Progenitor cell of endocrine pancreas (in vitro differentiated cells): ENCODE data around the gene CEP89. TPM values are rescaled to one million over a fixed set of nuclear protein-coding genes. Genes with fewer than 3 reads are reported as not detected.
"Not testable (repeated sequence)": the region's sequence is repeated elsewhere in the genome, so short reads cannot be mapped to it uniquely, and the experiment has no call there.

Experiments
- DNase-seq: peaks from one replicate; pipeline ENCODE4 v3.0.0; 2021; ENCODE audit warnings: low spot score; ENCODE audit not compliant: unreplicated experiment
- H3K27ac Mint-ChIP-seq: 2 replicates; pipeline ENCODE4 v1.8.0; 2021; ENCODE audit warnings: mild to moderate bottlenecking, moderate library complexity, mixed read lengths
- H3K27me3 Mint-ChIP-seq: 2 replicates; pipeline ENCODE4 v1.8.0; 2021; ENCODE audit warnings: mixed read lengths
- H3K36me3 Mint-ChIP-seq: 2 replicates; pipeline ENCODE4 v1.8.0; 2022; ENCODE audit warnings: mixed read lengths; ENCODE audit not compliant: insufficient read depth
- H3K4me1 Mint-ChIP-seq: 2 replicates; pipeline ENCODE4 v1.8.0; 2021; ENCODE audit warnings: low read depth, mixed read lengths
- H3K4me3 Mint-ChIP-seq: 2 replicates; pipeline ENCODE4 v1.8.0; 2021; ENCODE audit warnings: low read depth, mild to moderate bottlenecking, moderate library complexity, mixed read lengths
- H3K9me3 Mint-ChIP-seq: 2 replicates; pipeline ENCODE4 v1.8.0; 2021; ENCODE audit warnings: low read depth, mixed read lengths
- total RNA-seq: library from RNA; stranded (reverse); gene quantifications from 2 replicates; pipeline ENCODE4 v1.2.1, GENCODE V29; 2021
- TF ChIP-seq, protein P1 (sequence below): fragments of 200-600 bp; sonication (generic); IDR thresholded peaks from one replicate; pipeline ENCODE4 v1.5.0; 2021; ENCODE audit warnings: antibody characterized with exemption, mild to moderate bottlenecking; ENCODE audit not compliant: unreplicated experiment

The CEP89 gene
- total RNA-seq, 1 donor from 2014 or later = 47.3 TPM

DNA sequence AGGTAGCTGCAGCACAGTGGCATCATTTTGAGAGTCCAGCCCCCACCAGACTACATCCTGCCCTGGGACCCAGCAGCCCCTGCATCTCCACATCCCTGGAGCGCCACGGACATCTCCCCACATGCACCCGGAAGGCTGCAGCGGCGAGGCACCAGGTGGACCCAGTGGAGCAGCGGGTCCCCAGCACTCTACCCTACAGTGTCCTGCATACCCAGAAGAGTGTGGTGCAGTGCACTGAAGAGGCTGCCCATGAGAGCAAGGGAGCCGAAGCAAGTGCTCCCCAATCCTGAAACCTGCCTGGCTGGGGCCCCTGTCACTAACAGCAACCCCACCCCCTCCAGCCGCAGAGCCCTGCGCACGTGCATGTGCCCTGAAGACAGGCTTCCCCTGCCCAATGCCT is 80.9 kb downstream of the CEP89 start:
- no peak for DNase-seq
- Mint-ChIP-seq H3K4me1 (no peaks in the 10 kb centered on the region), H3K27me3 (no peaks in the 10 kb centered on the region), H3K4me3 (no peak overlapping the region), H3K9me3 (peaks cover 20% of the 10 kb centered on the region), H3K27ac (no peak overlapping the region), H3K36me3 (peaks cover 41% of the 10 kb centered on the region)
- TF ChIP-seq, protein P1, sequence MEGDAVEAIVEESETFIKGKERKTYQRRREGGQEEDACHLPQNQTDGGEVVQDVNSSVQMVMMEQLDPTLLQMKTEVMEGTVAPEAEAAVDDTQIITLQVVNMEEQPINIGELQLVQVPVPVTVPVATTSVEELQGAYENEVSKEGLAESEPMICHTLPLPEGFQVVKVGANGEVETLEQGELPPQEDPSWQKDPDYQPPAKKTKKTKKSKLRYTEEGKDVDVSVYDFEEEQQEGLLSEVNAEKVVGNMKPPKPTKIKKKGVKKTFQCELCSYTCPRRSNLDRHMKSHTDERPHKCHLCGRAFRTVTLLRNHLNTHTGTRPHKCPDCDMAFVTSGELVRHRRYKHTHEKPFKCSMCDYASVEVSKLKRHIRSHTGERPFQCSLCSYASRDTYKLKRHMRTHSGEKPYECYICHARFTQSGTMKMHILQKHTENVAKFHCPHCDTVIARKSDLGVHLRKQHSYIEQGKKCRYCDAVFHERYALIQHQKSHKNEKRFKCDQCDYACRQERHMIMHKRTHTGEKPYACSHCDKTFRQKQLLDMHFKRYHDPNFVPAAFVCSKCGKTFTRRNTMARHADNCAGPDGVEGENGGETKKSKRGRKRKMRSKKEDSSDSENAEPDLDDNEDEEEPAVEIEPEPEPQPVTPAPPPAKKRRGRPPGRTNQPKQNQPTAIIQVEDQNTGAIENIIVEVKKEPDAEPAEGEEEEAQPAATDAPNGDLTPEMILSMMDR = no peak

DNA sequence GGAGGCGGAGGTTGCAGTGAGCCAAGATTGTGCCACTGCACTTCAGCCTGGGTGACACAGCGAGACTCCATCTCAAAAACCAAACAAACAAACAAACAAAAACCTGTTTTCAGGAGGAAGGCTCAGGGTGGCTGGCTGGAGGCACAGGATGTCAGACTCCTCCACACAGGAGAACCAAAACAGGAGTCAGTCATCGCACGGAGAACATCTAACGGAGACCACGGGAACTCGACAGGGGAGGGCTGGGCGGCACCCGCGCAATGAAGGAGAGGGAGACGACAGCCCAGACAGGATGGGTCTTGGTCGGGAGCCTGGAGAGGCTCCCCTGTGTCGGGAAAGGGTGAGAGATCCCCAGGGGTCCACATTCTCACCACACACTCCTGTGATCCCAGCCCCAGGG is 81.4 kb downstream of the CEP89 start:
- H3K36me3 Mint-ChIP-seq = peaks cover 41% of the 10 kb centered on the region
- no peak overlapping the region for H3K4me3 Mint-ChIP-seq
- no peak overlapping the region for H3K27ac Mint-ChIP-seq
- H3K27me3 Mint-ChIP-seq = no peaks in the 10 kb centered on the region
- peaks cover 20% of the 10 kb centered on the region for H3K9me3 Mint-ChIP-seq
- DNase-seq = no peak
- TF ChIP-seq, protein P1 = no peak
- no peaks in the 10 kb centered on the region for H3K4me1 Mint-ChIP-seq

DNA sequence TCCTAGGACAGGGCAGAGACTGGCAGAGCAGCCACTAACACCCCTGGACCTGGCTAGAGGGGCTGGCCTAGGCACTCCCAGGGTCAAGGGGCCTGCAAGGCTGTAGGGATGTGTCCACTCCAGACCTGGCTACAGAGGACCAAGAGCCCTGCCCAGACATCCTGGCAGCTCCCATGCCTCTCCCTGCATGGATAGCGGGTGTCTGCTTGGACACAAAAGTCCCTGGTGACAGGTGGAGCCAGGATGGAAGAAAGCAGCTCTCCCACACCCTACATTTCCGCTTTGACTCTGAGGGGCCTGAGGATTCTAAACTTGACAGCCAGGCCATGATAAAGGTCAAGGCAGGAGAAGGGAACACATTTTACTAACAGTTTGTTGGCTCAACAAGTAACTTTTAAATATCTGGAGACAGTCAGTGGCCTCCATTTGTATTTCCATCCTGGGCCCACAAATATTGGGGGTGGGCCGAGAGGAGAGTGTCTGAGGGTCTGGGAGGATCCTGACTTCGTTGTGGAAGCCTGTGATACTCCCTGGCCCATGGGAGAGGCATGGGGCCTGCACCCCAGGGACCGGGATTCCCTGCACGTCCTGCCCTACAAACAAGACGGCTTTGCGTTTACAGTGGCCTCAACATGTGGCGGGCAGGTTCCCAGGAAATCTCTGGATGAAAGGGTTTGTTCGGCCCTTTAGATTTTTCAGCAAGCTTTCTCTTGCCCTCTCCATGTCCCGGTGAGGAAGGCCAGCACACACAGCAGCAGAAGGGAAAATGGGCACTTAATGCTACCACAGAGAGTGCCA is 82.4 kb downstream of the CEP89 start:
- TF ChIP-seq, protein P1 = no peak
- H3K27me3 Mint-ChIP-seq = no peaks in the 10 kb centered on the region
- no peak overlapping the region for H3K27ac Mint-ChIP-seq
- H3K9me3 Mint-ChIP-seq = peaks cover 20% of the 10 kb centered on the region
- no peak overlapping the region for H3K4me3 Mint-ChIP-seq
- no peak for DNase-seq
- no peaks in the 10 kb centered on the region for H3K4me1 Mint-ChIP-seq
- peaks cover 34% of the 10 kb centered on the region for H3K36me3 Mint-ChIP-seq

DNA sequence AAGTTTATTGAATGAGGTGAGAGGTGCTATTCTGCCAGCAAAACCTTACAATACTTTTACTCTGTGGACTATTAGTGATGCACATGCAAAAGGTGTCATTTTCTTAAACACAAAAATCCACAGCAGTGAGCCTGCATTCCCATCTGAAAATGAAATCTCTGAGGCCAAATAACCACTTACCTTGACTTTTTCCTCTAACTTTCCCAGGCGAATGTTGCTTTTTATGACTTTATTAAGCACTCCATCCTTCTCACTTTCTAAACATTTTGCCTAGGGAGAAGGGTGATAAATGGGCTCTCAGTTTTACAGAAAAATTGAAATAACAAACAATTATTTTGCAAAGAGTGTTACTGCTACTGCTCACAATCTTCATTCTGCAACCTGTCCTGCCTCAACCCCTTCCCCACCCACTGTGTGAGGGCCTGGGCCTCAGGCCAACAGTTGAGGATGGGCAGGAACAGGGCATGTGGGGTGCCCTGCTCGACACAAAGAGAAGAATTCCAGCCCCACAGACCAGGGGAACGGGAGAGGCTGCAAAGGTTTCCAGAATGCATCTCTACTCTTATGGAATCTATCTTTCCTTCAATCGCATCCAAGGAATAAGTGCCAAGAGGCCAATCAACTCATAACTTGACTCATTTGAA is 84.1 kb downstream of the CEP89 start:
- H3K36me3 Mint-ChIP-seq = peaks cover 20% of the 10 kb centered on the region
- H3K27ac Mint-ChIP-seq = no peak overlapping the region
- no peaks in the 10 kb centered on the region for H3K4me1 Mint-ChIP-seq
- H3K9me3 Mint-ChIP-seq = peaks cover 9% of the 10 kb centered on the region
- TF ChIP-seq, protein P1 = no peak
- no peak overlapping the region for H3K4me3 Mint-ChIP-seq
- no peaks in the 10 kb centered on the region for H3K27me3 Mint-ChIP-seq
- DNase-seq = no peak

DNA sequence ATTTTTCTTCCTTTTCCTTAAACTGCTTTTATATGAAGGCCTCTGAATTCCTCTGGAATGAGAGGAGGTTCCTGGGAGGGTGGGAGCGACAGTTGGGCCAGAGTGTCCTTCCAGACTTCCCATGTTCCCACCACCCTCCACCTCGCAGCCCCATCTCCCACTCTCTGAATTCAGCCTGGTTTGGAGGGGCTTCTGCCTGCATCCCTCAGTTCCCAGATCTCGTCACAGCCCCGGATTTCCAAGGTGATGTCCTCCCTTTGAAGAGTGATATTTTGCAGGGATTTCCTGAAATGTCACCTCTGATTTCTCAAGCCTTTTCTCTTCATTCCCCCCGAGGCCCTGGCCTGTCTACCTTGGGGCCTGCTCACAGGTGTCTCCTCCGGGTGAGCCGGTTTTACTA is 85.5 kb downstream of the CEP89 start:
- no peak for DNase-seq
- no peaks in the 10 kb centered on the region for H3K27me3 Mint-ChIP-seq
- peaks cover 8% of the 10 kb centered on the region for H3K36me3 Mint-ChIP-seq
- TF ChIP-seq, protein P1 = no peak
- peak overlapping the region; percentile 47 for H3K27ac Mint-ChIP-seq
- H3K9me3 Mint-ChIP-seq = peaks cover under 1% of the 10 kb centered on the region
- no peak overlapping the region for H3K4me3 Mint-ChIP-seq
- H3K4me1 Mint-ChIP-seq = no peaks in the 10 kb centered on the region

DNA sequence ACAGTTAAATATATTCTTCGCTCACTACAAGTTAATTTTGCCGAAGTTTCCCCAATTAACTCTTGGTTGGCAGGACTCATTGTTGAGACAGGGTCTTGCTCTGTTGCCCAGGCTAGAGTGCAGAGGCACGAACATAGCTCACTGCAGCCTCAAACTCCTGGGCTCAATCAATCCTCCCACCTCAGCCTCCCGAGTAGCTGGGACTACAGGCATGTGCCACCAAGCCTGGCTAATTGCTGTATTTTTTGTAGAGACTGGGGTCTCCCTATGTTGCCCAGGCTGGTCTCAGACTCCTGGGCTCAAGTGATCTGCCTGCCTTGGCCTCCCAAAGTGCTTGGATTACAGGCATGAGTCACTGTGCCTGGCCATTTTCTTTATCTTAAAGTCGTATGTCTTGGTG is 86.5 kb downstream of the CEP89 start:
- H3K9me3 Mint-ChIP-seq, H3K4me3 Mint-ChIP-seq, H3K4me1 Mint-ChIP-seq, H3K36me3 Mint-ChIP-seq, DNase-seq, H3K27me3 Mint-ChIP-seq: not testable (repeated sequence)
- H3K27ac Mint-ChIP-seq = peak overlapping the region; percentile 67
